Activated CD8-positive, alpha-beta memory T cell treated with anti-CD3 and anti-CD28 coated beads for 48 hours (primary cell): ENCODE results near the gene SNHG17.
"Not testable (repeated sequence)": the region's sequence is repeated elsewhere in the genome, so short reads cannot be mapped to it uniquely, and the experiment has no call there.

Source experiments
- DNase-seq, 3 experiments: peaks; one replicate each; pipeline ENCODE4 v3.0.0-alpha.2; 2020; ENCODE audit warnings: low read depth in 2 of 3, low spot score in 2 of 3

The SNHG17 gene

GRCh38 chr20:38421915-38422314, 13.2 kb downstream of the SNHG17 start:
- no peak for DNase-seq

GRCh38 chr20:38420388-38421085, 14.6 kb downstream of the SNHG17 start:
- no peak for DNase-seq

DNA sequence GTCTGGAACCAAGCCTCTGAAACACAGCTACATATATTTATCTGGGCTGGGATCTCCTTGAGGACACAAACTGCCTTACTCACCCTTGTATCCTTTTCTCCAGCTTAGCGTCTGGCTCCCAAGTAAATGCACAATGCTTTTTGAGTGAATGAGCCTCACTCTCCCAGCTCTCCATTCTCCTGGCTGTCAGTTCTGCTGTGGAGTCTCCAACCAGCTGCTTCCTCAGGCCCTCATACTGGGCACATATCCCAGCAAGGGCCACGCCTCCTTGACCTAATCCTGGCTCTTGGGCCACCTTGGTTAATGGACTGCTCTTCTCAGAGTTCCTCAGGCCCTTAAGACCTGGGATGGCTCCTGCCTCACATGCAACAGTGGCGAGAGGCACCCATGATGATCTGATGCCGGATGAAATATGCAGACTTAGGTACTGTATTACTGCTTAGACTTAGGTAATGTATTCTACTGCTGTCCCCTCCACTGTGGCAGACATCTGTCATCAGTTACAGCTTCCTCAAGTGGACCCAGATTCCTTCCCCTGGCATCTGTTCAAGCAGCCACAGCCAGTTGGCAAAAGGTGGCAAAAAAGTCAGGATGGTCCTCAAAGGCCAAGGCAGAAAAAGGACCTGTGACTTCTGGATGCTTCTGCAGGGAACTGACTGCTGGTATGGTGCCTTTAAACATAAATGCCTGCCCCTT, 16.5 kb downstream of the SNHG17 start:
- no peak for DNase-seq

DNA sequence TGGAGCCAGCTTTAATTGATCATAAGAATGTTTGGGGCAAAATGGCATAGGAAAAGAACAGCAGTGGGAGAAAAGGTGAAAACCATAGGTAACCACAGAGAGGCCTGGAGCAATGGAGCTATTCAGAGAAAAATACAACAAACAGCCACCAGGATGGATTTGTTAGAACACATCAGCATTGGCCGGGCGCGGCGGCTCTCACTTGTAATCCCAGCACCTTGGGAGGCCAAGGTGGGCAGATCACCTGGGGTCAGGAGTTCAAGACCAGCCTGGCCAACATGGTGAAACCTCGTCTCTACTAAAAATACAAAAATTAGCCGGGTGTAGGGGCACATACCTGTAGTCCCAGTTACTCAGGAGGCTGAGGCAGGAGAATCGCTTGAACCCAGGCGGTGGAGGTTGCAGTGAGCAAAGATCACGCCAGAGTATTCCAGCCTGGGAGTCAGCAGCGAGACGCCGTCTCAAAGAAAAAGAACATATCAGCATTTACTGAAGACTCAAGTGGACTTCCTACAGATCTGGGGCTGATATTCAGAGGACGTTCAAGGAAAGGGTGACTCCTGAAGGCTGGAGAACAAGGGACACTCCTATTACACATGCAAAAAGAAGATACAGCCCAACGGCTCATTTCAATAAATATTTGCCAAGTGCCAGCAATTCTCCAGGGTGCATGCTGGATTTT, 20.2 kb downstream of the SNHG17 start:
- no peak for DNase-seq

DNA sequence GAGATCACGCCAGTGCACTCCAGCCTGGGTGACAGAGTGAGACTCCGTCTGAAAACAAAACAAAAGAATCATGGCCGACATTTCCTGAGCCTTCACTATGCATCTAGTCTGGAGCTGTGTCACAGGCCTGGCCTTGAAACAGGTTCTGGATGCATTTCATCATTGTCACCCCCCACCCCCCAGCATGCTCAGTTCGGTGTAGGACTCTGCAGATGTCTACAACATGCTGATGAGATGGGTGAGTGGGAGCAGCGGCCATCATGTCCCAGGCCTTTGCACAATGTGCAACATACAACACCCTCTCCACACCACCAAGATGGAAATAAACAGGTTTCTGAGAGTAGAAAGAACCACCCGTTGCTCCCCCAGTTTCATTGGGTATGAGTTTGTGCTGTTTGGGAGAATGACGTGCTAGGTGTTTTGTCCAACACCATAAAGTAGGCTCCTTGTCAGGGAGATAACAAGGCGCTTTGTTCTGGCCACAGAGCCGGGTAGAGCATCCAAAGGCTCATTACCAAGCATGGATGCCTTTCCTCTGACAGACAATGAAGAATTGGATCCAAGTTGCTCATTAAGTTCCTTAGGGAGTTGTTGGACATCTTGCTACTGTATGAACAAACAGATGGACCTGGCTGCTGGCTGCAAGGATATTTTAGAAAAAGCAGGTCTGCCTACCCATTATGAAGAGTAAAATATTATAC, 22.1 kb downstream of the SNHG17 start:
- no peak for DNase-seq

DNA sequence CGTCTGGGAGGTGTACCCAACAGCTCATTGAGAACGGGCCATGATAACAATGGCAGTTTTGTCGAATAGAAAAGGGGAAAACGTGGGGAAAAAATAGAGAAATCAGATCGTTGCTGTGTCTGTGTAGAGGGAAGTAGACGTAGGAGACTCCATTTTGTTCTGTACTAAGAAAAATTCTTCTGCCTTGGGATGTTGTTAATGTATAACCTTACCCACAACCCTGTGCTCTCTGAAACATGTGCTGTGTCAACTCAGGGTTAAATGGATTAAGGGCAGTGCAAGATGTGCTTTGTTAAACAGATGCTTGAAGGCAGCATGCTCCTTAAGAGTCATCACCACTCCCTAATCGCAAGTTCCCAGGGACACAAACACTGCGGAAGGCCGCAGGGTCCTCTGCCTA, 27.3 kb downstream of the SNHG17 start:
- DNase-seq: not testable (repeated sequence)

GRCh38 chr20:38407321-38407720, 27.8 kb downstream of the SNHG17 start:
- DNase-seq: no peak

- no peak for DNase-seq
Measured at GRCh38 chr20:38406476-38406875, 28.7 kb downstream of the SNHG17 start.

- DNase-seq: no peak
Measured at GRCh38 chr20:38405132-38405531, 30.0 kb downstream of the SNHG17 start.

- DNase-seq: no peak
Measured at GRCh38 chr20:38404016-38404415, 31.1 kb downstream of the SNHG17 start.

DNA sequence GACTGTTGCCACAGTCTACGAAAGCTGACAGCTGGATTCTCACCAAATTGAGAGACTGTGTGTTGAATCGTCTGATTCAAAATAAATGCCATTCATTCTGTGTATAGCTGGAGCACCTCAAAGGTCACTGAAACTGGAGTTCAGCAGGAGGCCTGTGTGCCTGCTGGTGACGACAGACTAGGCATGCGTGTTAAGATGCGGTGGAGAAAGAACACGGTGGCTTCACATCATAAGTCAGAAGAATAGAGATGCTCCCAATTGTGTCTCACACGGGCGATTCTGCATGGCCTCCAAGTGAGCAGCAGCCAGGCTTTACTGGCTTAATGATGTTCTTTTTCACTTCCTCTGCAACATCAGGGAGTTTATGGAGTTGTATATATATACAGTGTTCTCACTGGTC, 32.3 kb downstream of the SNHG17 start:
- no peak for DNase-seq

GRCh38 chr20:38402089-38402488, 33.0 kb downstream of the SNHG17 start:
- no peak for DNase-seq

- DNase-seq: not testable (repeated sequence)
Measured at GRCh38 chr20:38395751-38396395, 39.3 kb downstream of the SNHG17 start.

DNA sequence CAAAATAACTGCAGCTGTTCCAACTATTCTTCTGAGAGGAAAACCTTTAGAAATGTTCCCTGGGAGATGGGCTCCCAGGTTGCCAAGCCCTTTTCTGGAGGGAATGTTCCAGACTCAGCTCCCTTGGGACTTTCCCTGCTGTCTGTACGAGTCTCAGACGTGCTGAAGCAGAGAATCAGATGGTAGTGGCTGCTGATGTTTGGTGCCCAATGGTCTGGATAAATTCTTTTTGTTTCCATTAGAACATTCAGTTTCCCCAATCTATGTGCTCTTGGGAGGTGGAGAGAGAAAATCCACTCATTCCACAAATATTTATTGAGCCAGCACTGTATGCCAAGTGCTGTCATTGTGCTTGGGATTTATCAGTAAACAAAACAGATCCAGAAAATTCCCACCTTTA, 40.0 kb downstream of the SNHG17 start:
- no peak for DNase-seq

- DNase-seq: no peak
Measured at GRCh38 chr20:38393259-38393658, 41.9 kb downstream of the SNHG17 start.

DNA sequence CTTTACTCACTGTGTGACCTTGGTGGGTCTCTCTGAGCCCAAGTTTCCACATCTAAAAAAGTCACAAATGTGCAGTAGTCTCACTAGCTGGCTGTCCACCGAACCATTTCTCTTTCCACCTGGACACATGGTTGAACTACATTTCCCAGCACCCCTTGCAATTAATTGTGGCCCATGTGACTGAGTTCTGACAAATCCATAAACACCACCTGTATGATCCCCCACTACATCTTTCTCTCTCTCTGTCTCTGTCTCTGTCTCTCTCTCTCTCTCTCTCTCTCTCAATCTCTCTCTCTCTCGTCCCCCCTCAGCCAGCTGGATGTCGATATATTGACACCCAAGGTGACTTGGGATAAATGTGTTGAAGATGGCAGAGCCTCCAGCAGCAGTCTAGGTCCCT, 42.8 kb downstream of the SNHG17 start:
- no peak for DNase-seq

GRCh38 chr20:38387953-38388352, 47.2 kb downstream of the SNHG17 start:
- DNase-seq: no peak

- DNase-seq: no peak
Measured at GRCh38 chr20:38386851-38387250, 48.3 kb downstream of the SNHG17 start.

- no peak for DNase-seq
Measured at GRCh38 chr20:38386004-38386403, 49.1 kb downstream of the SNHG17 start.

GRCh38 chr20:38383147-38383546, 52.0 kb downstream of the SNHG17 start:
- DNase-seq: no peak

- DNase-seq: not testable (repeated sequence)
Measured at GRCh38 chr20:38377838-38378237, 57.3 kb downstream of the SNHG17 start.
